DND-41 (cell line): ENCODE data around the gene ATP11B.

Source experiments
- ATAC-seq: fragments of 200-7000 bp; cut with Tn5 transposase; 3 replicates; pipeline ENCODE4 v1.9.1; 2021; ENCODE audit warnings: low read depth; ENCODE audit not compliant: insufficient read depth
- DNase-seq: peaks from one replicate; pipeline ENCODE4 v3.0.0-alpha.2; 2020
- H2AFZ ChIP-seq: 2 replicates; pipeline ENCODE4 v1.6.0; 2012; ENCODE audit warnings: low read depth, low read length
- H3K27ac ChIP-seq: 2 replicates; pipeline ENCODE4 v1.5.1; 2012; ENCODE audit warnings: low read length, inconsistent platforms
- H3K27me3 ChIP-seq: fragments of 200-600 bp; sonication (generic); 2 replicates; pipeline ENCODE4 v1.6.0; 2012; ENCODE audit warnings: low read length, mild to moderate bottlenecking, inconsistent platforms; ENCODE audit not compliant: insufficient read depth, poor library complexity
- H3K36me3 ChIP-seq: 2 replicates; pipeline ENCODE4 v1.5.1; 2012; ENCODE audit warnings: low read length, inconsistent platforms; ENCODE audit not compliant: insufficient read depth
- H3K4me1 ChIP-seq: 2 replicates; pipeline ENCODE4 v1.5.1; 2012; ENCODE audit warnings: mild to moderate bottlenecking, low read length; ENCODE audit not compliant: insufficient read depth
- H3K4me2 ChIP-seq: 2 replicates; pipeline ENCODE4 v1.6.0; 2012; ENCODE audit warnings: mild to moderate bottlenecking, moderate library complexity, low read length, inconsistent platforms; ENCODE audit not compliant: insufficient read depth
- H3K4me3 ChIP-seq, 2 experiments: fragments of 200-600 bp in 1 of 2; shearing (Covaris generic) in 1 of 2; 2 replicates each; pipeline ENCODE4 v1.5.1; 2012 to 2016; ENCODE audit warnings: inconsistent platforms in 2 of 2, low read length in 2 of 2, mild to moderate bottlenecking in 2 of 2, low read depth in 1 of 2, moderate library complexity in 1 of 2
- H3K79me2 ChIP-seq: 2 replicates; pipeline ENCODE4 v1.6.0; 2012; ENCODE audit warnings: low read length, inconsistent platforms; ENCODE audit not compliant: insufficient read depth
- H3K9ac ChIP-seq: 2 replicates; pipeline ENCODE4 v1.6.0; 2012; ENCODE audit warnings: low read depth, mild to moderate bottlenecking, inconsistent platforms, low read length, moderate library complexity
- H3K9me3 ChIP-seq: 2 replicates; pipeline ENCODE4 v1.5.1; 2012; ENCODE audit warnings: low read length, moderate library complexity, mild to moderate bottlenecking, inconsistent platforms; ENCODE audit not compliant: insufficient read depth, severe bottlenecking
- H4K20me1 ChIP-seq: 2 replicates; pipeline ENCODE4 v1.6.0; 2012; ENCODE audit warnings: low read length; ENCODE audit not compliant: insufficient read depth
- CTCF ChIP-seq: IDR thresholded peaks from 2 replicates; pipeline ENCODE4 v1.5.1; 2012; ENCODE audit warnings: borderline replicate concordance, low read length, moderate library complexity, mild to moderate bottlenecking; ENCODE audit not compliant: poor library complexity, severe bottlenecking; ENCODE audit errors: extremely low read depth
- EZH2 ChIP-seq: IDR thresholded peaks from 3 replicates; pipeline ENCODE4 v1.6.1; 2012; ENCODE audit warnings: borderline replicate concordance, low read depth, mild to moderate bottlenecking, moderate library complexity, low read length, inconsistent platforms; ENCODE audit not compliant: severe bottlenecking

ATP11B gene

GRCh38 chr3:182803596-182803995 is 10.3 kb downstream of the ATP11B start:
- Histone ChIP-seq H3K4me3 (no peak overlapping the region), H3K27me3 (no peaks in the 10 kb centered on the region), H3K27ac (no peak overlapping the region), H3K4me2 (no peak overlapping the region), H3K4me1 (0 out of 2 replicates have a peak, but pooled peaks cover 2% of the 10 kb centered on the region), H4K20me1 (peaks cover 38% of the 10 kb centered on the region), H3K36me3 (no peaks in the 10 kb centered on the region), H3K9me3 (no peaks in the 10 kb centered on the region), H3K79me2 (peaks cover 99% of the 10 kb centered on the region), H2AFZ (no peak overlapping the region), H3K9ac (no peak overlapping the region)
- ATAC-seq (no peak), DNase-seq (no peak)
- TF ChIP-seq EZH2: no peak
- no peak for TF ChIP-seq CTCF

GRCh38 chr3:182807061-182807460 is 13.8 kb downstream of the ATP11B start:
- peaks cover 99% of the 10 kb centered on the region for H3K79me2 ChIP-seq
- no peak for DNase-seq

GRCh38 chr3:182808041-182808770 is 14.9 kb downstream of the ATP11B start:
- H3K36me3 ChIP-seq: no peaks in the 10 kb centered on the region
- ATAC-seq (no peak), DNase-seq (no peak)
- peaks cover 25% of the 10 kb centered on the region; the same call in 1 of the 2 replicates for H4K20me1 ChIP-seq
- no peak overlapping the region for H3K4me3 ChIP-seq
- H3K9ac ChIP-seq: no peak overlapping the region
- no peak overlapping the region for H2AFZ ChIP-seq
- no peak for TF ChIP-seq CTCF
- no peak for TF ChIP-seq EZH2
- H3K4me1 ChIP-seq: 0 out of 2 replicates have a peak, but pooled peaks cover 2% of the 10 kb centered on the region
- H3K79me2 ChIP-seq: peaks cover 99% of the 10 kb centered on the region
- H3K4me2 ChIP-seq: no peak overlapping the region
- H3K9me3 ChIP-seq: no peaks in the 10 kb centered on the region
- no peaks in the 10 kb centered on the region for H3K27me3 ChIP-seq
- no peak overlapping the region for H3K27ac ChIP-seq

More at GRCh38 chr3:182807061-182807460, 13.8 kb downstream of the ATP11B start:
- H2AFZ ChIP-seq: no peak overlapping the region
- no peak overlapping the region for H3K9ac ChIP-seq
- no peaks in the 10 kb centered on the region for H3K9me3 ChIP-seq
- H3K4me2 ChIP-seq: no peak overlapping the region
- no peaks in the 10 kb centered on the region for H3K27me3 ChIP-seq
- no peak overlapping the region for H3K27ac ChIP-seq
- no peak overlapping the region for H3K4me3 ChIP-seq
- H4K20me1 ChIP-seq: peaks cover 32% of the 10 kb centered on the region
- no peak for ATAC-seq
- H3K4me1 ChIP-seq: 0 out of 2 replicates have a peak, but pooled peaks cover 2% of the 10 kb centered on the region
- H3K36me3 ChIP-seq: no peaks in the 10 kb centered on the region
- TF ChIP-seq CTCF: no peak
- no peak for TF ChIP-seq EZH2
